Measurements from ENCODE around the gene POR.
A peak's percentile ranks its signal among the peaks of the same experiment; 100 is the strongest.

POR gene

GRCh38 chr7:75980430-75981202 is 65.7 kb downstream of the POR start:
- DNase-seq, result no peak

GRCh38 chr7:75981203-75981452 is 66.2 kb downstream of the POR start:
- no peak for DNase-seq

DNA sequence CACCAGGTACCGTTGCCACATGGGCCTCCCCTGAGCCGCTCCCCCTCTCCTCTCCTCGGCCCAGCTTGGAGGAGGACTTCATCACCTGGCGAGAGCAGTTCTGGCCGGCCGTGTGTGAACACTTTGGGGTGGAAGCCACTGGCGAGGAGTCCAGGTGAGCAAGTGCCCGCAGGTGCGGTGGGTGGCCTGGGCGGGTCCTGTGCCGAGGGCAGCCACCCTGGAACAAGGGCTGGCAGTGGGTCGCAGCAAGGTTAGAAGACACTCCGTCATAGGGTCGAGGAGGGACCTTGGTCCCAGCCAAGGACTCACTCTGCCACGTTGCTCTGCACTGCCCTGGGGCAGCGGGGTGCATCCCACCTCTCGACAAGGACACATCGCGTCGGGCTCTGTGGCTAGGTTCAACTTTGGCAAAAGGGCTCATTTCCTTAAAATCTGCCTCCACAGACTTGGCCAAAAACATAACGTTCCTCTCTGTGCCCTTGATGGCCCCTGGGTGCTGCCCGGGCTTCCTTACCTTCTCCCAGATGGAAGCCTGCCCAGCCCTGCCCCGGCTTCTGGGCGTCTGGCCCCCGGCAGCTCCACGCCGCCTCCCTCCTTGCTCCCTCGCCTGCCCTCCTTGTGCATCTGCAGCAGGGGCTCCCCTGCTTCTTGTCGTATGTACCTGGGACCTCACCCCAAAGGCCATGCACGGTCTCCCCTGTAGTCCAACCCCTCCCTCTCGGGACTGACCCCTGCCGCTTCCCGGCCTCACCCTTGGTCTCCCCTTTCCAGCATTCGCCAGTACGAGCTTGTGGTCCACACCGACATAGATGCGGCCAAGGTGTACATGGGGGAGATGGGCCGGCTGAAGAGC is 66.7 kb downstream of the POR start:
- no peak for DNase-seq

GRCh38 chr7:75982306-75983064 is 67.5 kb downstream of the POR start:
- no peak for DNase-seq

DNA sequence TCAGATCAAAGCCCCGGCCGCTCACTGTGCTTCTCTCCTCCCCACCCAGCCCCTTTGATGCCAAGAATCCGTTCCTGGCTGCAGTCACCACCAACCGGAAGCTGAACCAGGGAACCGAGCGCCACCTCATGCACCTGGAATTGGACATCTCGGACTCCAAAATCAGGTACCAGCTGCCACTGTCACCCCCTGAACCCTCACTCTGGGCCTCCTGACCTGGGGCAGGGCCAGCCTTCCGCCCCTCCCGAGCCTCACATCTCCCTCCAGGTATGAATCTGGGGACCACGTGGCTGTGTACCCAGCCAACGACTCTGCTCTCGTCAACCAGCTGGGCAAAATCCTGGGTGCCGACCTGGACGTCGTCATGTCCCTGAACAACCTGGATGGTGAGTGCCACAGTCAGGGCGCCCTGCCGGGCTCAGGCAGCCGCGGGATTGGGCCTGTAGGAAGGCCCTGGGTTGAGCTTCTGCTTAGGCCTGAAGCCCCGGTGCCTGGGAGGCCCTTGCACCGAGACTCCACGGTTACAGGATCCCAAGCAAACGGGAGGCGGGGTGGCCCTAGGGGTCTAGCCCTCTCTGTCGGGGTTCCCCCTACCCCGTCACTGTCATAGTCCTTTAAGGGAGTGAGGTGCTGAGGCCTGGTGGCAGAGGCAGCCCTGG is 68.6 kb downstream of the POR start:
- no peak for DNase-seq

DNA sequence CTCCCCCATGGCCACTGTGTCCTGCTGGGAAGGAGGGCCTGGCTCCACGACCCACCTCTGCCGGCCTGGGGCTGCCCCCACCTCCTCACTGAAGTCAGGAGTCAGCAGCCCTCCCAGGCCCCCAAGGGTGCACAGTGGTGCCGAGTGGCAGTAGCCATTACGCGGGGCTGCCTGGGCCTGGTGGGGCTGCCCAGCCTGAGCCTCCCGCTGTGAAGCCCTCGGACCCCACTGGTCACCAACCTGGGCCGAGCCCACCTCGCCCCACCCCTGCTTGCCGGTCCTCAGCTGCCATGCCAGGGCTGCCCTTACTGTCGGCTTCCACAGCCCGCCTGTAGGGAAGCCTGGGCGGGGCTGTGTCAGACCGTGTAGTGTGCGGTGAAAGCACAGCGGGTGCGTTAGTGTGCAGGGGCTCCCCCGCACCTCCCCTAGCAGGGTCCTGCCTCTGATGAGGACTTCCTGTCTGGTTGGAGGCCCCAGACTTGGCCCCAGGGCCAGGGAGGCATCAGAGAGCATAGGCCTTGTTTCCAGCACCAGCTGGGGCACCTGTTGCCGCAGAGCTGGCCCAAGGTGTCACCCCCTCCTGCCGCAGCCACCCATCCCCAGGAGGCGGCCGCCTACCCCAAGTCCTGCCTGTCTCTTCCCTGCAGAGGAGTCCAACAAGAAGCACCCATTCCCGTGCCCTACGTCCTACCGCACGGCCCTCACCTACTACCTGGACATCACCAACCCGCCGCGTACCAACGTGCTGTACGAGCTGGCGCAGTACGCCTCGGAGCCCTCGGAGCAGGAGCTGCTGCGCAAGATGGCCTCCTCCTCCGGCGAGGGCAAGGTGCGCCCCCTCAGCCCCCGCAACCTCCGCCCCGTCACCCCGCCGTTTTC is 69.4 kb downstream of the POR start:
- DNase-seq, result no peak

DNA sequence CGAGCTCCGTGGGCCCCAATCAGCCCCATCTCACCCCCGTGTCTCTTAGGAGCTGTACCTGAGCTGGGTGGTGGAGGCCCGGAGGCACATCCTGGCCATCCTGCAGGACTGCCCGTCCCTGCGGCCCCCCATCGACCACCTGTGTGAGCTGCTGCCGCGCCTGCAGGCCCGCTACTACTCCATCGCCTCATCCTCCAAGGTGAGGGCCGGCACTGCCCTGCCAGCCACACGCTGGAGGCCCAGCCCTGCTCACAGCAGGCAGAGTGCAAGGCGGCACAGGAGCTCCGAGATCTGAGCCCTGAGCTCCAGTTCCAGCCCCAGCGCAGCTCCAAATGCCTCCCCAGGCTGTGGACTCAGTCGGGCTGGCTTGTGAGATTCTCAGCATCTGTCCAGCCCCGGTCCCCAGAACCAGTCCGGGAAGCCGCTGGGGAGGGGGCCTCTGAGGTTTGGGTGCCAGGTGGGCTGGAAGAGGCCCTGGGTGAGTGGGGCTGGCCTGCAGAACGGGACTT is 70.1 kb downstream of the POR start:
- DNase-seq, result no peak

GRCh38 chr7:75985518-75986146 is 70.7 kb downstream of the POR start:
- no peak for DNase-seq

GRCh38 chr7:75986147-75986781 is 71.3 kb downstream of the POR start:
- DNase-seq, result no peak

GRCh38 chr7:75987026-75987804 is 72.3 kb downstream of the POR start:
- DNase-seq, result no peak

- no peak for DNase-seq
These were observed 73.0 kb downstream of the POR start for GRCh38 chr7:75987805-75988567.

- peak; percentile 59 for DNase-seq
These were observed 73.9 kb downstream of the POR start for GRCh38 chr7:75988568-75989499.

DNA sequence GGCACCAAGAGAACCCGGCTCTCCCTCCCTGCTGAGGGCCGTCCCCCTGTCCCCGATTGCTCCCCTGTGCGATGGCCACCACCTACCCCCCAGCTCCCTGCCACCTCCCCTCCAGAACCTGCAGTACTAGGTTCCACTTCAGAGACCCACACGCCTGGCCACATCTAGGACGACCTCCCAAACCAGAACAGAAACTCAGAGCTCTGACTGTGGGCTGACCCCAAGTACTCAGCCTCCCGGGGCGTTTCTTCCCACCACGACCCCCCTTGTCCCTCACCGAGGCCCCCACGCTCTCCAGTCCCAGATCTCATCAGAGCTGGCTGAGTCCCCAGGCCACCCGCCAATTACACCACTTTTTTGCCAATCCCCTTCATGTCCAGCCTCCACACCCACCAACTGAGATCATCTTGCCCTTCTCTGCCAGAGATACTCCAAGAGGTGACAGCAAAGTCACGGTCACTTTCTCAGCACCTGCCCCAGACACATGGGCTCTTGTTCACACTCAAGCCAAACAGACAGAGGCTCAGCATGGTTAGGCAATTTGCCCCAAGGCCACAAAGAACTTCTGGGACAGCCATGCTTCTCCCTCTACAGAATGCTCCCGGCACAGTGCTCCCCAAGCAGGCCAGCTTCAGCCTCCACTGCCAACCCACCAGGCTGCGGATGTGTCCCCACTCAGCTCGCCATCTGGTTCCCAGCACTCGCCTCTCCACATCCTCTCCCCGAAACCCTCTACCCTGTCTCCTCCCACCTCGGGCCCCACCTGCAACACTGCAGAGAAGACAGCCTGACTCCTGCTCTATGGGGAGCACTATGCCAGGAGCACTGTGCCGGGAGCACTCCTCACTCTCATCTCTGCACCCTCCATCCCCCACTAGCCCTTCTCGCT is 74.8 kb downstream of the POR start:
- peak; percentile 66 for DNase-seq

GRCh38 chr7:75991531-75992082 is 76.7 kb downstream of the POR start:
- DNase-seq, result peak; percentile 45

- DNase-seq, result no peak
These were observed 77.3 kb downstream of the POR start for GRCh38 chr7:75992083-75992755.

Measured in DMS53 (cell line).